ENCODE results near the gene LTO1.

- TF ChIP-seq CTCF (IDR thresholded peaks at IDR 0.05; ENCODE audit: low read depth, low read length) (no peak), MYC (IDR thresholded peaks at IDR 0.05; ENCODE audit: low read depth, low read length) (no peak), POLR2A (IDR thresholded peaks at IDR 0.05; ENCODE audit: extremely low read depth, insufficient read length) (no peak)
These were observed 42.3 kb downstream of the LTO1 start for GRCh38 chr11:69632900-69633299.
